Measurements from ENCODE around the gene CCDC148.

- TF ChIP-seq EZH2 (IDR thresholded peaks at IDR 0.05) = no peak
- TF ChIP-seq, protein P1, sequence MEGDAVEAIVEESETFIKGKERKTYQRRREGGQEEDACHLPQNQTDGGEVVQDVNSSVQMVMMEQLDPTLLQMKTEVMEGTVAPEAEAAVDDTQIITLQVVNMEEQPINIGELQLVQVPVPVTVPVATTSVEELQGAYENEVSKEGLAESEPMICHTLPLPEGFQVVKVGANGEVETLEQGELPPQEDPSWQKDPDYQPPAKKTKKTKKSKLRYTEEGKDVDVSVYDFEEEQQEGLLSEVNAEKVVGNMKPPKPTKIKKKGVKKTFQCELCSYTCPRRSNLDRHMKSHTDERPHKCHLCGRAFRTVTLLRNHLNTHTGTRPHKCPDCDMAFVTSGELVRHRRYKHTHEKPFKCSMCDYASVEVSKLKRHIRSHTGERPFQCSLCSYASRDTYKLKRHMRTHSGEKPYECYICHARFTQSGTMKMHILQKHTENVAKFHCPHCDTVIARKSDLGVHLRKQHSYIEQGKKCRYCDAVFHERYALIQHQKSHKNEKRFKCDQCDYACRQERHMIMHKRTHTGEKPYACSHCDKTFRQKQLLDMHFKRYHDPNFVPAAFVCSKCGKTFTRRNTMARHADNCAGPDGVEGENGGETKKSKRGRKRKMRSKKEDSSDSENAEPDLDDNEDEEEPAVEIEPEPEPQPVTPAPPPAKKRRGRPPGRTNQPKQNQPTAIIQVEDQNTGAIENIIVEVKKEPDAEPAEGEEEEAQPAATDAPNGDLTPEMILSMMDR (IDR thresholded peaks at IDR 0.05) = no peak
Observed at GRCh38 chr2:158182676-158183295, 273.8 kb downstream of the CCDC148 start.

All from neural progenitor cell (in vitro differentiated cells).